GM21786 (cell line): ENCODE results near the gene ANGPTL2.
A peak's percentile ranks its signal among the peaks of the same experiment; 100 is the strongest.
"Not testable (repeated sequence)": the region's sequence is repeated elsewhere in the genome, so short reads cannot be mapped to it uniquely, and the experiment has no call there.

Experiments
- ATAC-seq: cut with Tn5 transposase; IDR thresholded peaks from one replicate; pipeline ENCODE4 v1.9.1; 2021; ENCODE audit not compliant: unreplicated experiment

Gene ANGPTL2, protein sequence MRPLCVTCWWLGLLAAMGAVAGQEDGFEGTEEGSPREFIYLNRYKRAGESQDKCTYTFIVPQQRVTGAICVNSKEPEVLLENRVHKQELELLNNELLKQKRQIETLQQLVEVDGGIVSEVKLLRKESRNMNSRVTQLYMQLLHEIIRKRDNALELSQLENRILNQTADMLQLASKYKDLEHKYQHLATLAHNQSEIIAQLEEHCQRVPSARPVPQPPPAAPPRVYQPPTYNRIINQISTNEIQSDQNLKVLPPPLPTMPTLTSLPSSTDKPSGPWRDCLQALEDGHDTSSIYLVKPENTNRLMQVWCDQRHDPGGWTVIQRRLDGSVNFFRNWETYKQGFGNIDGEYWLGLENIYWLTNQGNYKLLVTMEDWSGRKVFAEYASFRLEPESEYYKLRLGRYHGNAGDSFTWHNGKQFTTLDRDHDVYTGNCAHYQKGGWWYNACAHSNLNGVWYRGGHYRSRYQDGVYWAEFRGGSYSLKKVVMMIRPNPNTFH

DNA sequence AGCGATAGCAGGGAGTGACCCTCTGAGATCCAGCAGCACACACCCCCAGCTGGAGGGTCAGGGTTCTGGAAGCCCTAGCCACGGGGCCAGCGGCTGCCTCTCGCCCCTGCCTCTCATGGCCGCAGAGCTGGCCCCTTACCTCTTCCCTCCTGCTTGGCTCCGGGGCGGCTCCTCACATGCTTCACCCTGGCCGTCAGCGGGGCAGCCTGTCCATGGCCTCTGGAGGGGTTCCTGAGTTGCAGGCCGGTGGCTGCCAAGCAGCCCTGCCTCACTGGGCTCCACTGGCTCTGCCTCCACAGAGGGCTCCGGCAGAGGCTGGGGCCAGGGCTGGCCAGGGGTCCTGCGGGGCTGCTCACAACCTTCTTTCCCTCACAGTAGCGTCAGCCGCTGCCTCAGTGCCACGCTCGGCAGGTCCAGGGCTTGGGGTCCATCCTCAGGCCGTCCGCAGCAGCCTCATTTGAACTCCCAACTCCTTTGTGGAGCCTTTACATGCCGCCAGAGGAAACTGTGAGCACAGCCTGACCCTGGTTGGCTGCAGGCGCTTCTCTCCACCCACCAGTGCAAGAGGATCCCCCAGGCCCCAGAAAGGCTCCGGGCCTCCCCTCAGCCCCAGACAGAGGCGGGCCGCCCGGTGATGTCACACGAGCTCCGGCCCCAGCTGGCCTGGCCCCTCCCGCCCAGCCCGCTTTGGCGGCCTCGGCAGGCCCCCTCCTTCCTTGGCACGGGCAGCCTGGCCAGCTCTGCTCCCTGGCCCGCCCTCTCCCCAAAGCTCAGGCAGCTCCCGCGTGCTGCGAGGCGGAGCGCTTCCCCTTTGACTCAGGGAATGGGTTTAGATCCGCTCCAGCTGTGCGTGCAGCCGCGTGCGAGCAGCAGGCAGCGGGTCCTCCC, at the start of gene ANGPTL2:
TSS of gene ANGPTL2 (minus strand) at position 460 of the 888 bp plus-strand sequence. CDS start 13,904 bp downstream, outside the sequence.
- ATAC-seq, result peak; percentile 22

DNA sequence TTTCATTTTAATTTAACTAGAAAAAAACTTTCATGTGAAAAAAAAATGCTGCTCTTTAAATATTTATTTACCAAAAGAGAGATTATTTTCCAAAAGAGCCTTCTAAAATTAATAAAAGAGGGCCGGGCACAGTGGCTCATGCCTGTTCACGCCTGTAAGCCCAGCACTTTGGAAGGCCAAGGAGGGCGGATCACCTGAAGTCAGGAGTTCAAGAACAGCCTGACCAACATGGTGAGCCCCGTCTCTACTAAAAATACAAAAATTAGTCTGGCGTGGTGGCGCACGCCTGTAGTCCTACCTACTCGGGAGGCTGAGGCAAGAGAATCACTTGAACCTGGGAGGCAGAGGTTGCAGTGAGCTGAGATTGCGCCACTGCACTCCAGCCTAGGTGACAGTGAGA, 48.9 kb upstream of the ANGPTL2 start:
- not testable (repeated sequence) for ATAC-seq

DNA sequence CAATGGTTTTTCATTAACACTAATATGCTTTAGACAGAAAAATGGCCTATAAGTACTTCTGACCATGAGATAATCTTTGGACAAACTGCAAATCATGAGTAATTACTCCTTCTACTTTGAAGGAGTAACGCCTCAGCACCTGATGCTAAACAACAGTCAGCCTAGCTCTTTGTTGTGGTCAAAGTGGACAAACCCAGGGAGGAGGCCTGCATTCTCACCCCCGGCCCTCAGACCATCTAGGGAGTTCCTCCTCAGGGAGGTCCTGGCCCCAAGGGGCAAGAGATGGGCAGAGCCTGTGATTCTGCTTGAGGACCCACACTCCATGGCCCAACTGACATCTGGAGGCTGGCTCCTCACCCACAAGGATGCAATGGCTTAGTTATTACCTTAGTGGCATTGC, 48.2 kb upstream of the ANGPTL2 start:
- no peak for ATAC-seq

DNA sequence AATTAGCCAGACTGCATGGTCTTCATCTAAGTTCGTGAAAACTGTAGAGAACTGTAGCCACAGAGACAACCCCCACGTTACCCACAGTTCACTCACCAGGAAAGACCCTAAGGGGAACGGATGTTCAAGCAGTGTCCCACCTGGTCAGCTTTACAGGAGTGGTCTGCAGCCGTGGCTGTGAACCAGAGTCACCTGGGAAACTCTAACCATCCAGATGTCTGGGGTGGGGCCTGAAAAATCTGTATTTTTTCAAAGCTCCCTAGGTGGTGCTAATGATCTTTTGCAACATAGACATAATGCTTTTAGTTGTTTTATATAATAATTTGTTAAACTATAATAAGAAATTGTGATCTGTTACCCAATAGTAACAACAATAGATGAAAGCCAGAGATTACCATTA, 47.7 kb upstream of the ANGPTL2 start:
- no peak for ATAC-seq

DNA sequence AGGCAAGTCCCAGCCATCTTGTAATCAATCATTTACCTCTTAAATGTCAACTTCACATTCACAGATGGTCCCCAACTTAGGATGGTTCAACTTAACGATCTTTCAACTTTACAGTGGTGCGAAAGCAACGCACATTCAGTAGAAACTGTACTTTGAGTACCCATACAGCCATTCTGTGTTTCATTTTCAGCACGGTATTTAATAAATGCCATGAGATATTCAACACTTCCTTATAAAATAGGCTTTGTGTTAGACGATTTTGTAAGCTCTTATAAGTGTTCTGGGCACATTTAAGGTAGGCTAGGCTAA, 47.1 kb upstream of the ANGPTL2 start:
- ATAC-seq, result no peak

DNA sequence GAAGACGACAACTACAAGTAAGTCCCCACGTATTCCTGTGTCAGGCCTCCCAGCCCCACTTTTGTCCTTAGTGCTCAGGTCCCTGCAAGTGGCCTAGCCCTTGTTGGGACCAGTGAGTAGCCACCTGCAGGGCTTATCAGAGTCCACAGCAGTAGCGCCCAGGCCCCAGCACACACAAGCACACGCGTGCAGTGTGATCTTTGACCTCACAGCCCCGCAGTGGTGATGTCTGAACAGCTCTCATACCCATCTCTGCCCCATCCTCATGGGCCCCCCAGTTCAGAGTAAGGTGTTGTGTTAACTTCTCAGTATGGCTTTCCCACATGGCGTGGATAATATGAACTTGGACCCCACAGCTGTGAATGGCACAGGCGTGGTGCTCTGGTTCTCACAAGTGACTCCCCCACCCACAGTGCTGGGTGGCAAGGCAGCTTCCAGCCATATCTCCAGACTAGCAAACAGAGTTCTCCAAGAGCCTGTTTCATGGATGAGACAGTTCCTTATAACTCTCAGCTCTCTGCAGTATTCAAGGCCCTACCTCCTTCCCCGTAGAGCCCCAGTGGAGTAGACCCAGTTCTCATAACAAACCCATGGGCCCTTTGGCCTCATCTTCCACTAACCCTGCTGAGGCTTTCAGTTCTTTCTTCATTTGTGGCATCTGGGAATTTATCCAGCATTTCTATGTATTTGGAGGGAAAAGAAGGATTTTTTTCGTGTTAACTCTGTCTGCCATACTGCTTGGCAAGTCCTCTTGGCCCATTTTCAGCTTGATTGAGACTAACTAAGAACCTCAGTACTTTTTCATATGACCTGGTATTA, 46.5 kb upstream of the ANGPTL2 start:
- no peak for ATAC-seq

DNA sequence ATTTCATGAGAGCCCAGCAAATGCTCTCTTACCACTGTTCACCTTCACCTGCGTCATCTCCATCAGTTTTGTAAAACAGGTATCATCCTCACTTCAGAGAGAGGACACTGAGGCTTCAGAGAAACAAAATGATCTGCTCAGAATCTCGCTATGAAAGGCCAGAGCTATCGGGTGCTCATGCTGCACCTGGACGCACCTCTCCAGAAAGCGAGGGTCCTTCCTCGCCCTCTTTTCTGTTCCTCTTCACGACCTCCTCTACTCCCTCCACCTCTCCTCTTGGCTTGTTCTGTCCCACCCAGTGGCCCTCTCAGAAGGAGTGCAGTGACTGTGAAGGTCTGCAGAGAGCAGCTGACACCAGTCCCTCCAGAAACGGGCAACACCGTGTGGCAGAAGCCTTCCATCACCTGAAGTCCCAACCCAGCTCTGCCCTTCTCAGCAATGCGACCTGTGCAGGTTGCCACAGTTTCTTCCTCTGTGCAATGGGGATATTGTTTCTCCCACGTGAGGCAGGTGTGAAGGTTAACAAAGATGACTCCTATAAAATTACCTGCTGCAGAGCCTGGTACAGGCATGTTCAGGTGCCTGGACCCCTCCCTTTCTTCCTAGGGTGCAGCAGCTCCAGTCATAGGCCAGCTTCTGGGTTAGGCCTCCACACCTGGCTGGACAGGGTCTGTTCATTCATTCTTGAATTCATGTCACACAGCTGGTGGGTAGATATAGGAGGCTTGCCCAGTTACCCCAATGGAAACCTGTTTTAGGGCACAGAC, 45.3 kb upstream of the ANGPTL2 start:
- ATAC-seq, result no peak

DNA sequence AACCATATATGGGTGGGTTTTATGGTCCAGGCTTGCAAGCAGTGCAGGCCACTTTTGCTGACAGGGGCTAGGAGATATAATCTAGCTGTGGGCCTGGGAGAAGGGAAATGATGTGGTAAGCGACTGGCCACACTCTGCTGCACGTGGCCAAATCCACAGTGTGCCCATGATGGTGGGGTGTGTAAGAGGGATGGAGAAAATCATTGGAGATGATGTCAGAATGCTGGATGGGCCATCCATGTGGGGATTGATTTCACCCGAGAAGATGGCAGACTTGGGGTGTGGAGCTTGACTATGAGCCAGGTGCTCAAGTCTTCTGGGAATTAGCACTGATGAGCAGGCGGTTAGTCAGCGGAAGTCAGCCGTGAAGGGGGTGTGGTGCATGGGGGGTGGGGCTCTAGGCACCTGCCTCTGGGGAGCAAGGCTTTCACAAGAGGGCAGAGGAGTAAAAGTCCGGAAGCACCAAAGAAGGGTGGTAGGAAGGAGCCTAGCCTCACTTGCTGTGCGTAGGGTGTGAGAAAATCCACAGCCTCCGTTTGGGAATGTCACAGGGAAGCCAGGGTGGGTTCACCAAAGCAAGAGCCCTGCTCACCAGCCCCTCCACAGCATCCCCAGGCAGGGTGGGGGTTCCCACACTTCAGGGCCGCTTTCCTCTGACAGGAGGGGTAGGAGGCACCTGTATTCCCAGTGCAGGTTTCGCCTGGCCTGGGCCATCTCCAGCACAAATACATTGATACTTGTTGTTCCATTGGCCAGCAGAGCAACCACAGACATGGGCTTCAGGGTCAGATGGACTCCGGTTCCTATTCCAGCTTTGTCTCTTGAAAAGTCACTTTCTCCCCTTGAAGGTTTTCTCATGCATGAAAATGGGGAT, 44.5 kb upstream of the ANGPTL2 start:
- ATAC-seq, result peak; percentile 62

DNA sequence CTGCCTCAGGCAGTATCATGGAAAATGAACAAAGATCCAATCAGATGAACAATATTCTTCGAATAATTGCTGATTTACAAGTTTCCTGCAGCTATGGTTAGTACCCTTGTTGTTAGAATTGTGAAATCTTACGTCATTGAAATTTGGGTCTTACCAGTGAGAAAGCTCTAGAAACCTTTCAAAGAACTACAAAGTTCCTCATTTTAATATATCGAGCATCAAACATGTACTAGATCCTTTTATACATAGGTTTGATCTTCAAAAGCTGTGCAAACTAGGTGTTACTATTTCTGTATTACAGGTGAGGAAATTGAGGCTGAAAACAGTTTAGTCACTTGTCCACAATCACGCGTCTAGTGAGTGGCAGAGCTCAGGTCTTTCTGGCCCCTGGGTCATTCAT, 43.7 kb upstream of the ANGPTL2 start:
- ATAC-seq, result peak; percentile 2

DNA sequence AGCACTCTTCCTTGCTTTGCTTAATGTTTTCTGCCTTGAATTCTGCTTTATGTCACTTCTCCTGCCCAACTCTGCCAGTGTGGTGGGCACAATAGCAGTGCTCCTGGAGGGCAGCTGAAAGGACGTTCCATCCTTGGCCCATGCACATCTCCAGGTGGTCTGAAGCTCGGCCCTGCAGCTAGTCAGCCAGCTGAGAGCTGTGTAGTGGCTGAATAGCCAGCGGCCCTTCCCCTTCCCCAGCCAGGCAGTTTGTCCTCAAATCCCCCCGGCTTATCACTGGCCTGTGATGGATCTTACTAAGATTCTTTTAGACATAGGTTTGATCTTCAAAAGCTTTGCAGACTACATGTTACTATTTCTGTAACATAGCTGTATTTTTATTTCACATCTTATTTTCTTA, 42.7 kb upstream of the ANGPTL2 start:
- no peak for ATAC-seq

DNA sequence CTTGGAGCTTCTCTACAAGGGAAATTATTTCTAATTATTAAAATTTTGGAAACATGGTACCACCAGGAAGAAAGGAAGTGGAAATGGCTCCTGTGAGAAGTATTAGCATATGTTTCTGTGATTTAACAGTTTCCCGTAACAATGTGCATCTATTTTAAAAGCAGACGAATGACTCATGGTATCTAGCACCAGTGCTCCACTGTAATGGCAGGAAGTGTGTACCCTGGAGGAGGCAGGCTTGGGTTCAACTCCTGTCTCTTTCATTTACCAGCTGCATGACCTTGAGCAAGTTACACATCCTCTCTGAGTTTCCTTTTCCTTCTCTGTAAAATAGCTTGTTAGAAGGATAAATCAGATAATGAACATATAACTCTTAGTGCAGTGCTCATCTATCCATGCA, 41.0 kb upstream of the ANGPTL2 start:
- no peak for ATAC-seq

DNA sequence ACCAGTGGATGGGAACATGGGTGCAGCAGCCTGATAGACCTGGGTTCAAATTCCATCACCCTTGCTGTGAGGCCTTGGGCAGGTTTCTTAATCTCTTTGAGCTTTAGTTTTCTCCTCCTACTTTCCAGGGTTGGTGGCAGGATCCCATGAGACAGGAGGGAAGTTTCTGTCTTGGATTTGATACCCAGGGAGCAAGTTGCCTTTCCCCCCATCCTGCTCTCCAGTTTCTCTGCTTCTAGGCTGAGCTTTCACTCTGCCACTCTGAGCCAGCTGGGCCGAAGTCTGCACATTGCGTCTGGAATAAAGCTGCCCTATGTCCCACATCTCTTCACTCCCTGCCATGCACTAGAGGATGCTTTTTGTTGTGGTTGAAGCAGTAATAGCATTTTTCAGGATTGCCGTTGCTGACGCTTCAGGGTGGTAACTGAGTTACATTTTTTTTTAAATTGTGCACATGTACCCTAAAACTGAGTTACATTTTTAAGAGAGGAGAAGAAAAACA, 40.5 kb upstream of the ANGPTL2 start:
- ATAC-seq, result no peak

DNA sequence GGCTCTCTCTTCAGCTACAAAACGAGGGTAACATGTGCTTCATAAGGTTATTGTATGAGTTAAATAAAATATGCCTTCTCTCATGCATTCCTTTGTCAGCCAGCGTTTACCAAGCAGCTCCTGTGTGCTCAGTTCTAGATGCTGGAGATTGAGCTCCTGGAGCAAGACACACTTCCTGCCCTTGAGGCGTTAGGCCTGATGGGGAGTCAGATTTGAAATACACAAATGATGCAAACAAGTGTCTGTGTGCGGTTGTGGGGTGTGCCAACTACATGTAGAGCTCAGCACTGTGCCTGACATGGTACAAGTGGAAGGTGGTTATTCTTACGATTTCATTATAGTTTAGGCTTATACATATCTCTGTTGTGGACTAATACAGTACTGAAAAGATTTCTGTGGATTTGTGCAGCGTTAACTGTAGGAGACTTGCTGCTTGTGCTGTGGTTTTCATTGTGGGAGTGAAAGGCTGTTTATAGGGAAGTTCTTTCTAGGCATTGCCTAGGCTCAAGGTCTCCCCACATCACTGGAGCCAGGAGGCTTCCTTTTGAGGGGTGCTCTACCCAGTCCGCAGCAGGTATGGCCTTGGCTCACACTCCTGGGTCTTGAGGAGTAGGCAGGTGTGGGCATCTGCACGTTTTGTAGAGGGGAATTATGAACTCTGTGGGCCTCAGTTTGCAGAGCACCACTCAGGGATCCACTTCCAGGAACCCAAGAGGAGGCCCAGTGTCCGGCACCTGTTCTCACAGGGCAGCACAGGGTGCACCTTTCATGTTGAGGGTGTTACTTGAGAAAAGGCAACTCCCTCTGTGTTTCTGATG, 39.8 kb upstream of the ANGPTL2 start:
- ATAC-seq, result no peak

DNA sequence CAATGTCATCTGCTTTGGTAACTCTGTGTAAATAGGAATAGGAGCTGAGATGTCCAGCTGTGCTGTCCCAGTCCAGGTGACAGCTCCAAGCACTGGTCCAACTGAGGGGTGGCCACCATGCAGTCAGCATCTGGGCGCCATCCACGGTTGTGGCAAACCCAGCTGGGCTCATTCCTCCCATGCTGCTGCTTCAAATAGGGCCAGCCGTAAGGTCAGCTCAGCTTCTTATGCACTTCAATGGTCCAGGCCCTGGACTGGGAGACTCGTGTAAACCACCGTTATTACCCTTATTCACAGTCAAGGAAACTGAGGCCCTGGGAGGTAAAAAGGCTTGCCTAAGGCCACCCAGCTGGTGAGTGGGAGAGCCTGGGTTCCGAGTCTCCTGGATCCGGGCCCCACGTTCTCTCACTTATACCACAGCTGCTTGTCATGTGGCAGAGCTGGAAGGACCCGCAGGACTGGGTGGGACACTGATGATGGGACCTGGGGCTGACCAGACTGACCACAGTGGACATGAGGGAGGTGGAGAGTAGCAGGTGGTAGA, 38.7 kb upstream of the ANGPTL2 start:
- ATAC-seq, result no peak

DNA sequence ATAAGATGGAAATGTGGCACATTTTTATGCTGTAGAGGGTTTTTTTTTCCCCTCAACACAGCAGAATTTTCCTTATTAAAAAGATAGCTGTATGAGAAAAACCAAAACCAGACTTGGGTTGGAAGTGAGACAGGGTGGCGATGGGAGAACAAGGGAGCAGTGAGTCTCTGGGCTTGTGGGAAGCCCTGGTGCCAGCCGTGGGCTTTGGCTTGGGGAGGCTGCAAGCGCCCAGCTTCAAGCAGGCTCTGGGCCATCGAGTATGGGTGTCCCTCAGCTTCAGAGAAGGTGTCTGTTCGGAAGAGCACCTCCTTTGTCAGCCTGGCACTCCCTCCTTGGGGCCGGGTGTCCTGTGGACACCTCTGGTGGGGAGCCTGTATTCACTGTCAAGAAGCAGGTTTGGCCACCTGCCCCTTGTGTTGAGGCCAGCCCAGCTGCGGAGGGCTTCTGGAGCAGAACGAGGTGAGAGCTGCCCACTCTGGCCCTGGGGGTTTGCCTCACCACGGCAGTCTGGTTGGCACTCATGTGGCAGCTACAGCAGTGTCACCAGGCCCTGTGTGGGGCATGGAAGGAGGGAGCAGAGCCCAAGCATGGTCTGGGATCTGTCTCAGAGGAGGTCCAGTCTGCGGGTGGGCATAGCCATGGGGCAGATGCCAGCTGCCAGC, 37.6 kb upstream of the ANGPTL2 start:
- no peak for ATAC-seq

DNA sequence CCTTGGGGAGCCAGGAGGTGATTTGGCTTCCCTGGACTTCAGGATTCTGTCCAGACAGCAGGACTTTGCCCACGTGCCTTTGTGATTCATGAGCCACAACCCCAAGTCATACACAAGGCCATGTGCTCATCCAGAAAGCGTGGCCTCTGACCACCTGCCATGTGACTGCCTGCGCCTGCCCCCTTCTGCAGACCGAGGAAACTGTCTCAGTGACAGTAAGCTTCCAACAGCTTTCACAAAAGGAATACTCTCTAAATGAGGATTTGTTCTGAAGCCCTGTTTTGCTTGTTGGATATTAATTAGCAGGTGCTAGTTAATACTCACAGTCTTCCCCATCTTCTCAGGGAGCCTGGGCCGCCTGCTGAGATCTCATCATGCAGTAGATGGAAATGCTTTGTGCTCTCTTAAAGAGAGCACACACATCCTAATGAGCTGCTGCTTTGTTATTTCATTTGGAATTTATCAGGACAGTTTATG, 36.9 kb upstream of the ANGPTL2 start:
- no peak for ATAC-seq

DNA sequence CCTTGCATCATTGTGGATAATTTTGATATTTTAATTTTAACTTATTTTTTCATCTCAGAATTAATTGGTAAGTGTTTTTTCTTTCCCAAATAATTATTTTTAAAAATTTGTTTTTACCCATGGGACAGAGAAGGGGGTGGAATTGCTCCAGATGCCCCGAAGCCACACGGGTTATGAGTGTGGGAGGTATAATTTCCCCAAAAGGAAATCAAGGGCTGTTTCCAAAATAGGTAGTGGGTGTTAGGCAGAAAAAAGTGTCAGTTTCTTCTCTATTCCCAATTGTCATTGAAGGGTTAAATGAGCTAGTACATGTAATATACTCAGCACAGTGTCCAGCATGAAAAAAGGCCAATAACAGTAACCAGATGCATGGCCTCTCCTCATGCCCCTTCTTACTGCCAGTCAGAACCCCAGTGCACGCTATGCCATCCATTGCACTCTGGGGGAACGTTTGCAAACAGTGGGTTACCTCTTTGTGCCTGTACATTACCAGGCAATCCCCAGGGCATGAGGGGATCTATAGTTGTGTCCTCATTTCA, 36.4 kb upstream of the ANGPTL2 start:
- no peak for ATAC-seq
